GM19395 (cell line): ENCODE measurements around the gene LRFN2.

ENCODE experiments used
- ATAC-seq: cut with Tn5 transposase; IDR thresholded peaks from one replicate; pipeline ENCODE4 v1.9.1; 2021; ENCODE audit warnings: mild to moderate bottlenecking, moderate library complexity; ENCODE audit not compliant: unreplicated experiment

The LRFN2 gene

DNA sequence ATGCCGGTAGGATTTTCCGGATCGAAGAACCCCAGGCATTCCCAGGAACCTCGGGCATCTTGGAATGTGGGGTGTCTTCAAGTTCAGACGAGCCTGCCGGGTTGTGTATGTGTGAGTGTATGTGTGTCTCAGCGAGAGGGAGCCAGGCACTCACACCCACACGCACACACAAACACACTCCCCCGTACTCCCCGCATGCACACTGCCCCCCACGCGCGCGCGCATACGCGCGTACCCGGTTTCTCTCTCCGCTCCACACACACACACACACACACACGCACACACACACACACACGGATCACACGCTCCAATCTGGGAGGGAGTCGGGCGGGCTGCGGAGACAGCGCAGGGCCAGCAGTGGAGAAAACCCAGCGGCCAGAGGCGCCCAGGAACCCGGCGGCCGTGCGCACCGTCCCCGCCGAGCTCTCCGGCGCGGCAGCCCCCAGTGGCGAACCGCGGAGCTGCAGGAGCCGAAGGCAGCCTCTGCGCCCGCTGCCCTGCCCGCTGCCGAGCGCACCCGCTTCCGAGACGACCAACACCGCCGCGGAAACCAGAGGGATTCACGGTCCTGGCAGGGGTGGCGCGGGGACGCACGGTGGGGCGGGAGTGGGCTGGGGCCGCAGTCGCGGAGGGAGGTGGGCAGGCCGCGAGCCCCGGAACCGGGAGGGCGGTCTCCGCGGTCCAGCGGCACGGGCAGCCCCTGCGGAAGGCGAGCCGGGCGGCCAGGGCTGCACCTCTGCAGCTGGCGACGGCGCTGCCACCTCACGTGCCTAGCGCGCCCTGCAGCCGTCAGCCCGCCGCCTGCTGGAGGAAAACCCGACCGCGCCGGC lies at the start of gene LRFN2:
LRFN2 (minus strand) TSS at position 125 of the 830 bp plus-strand sequence.
- peak; percentile 71 for ATAC-seq

DNA sequence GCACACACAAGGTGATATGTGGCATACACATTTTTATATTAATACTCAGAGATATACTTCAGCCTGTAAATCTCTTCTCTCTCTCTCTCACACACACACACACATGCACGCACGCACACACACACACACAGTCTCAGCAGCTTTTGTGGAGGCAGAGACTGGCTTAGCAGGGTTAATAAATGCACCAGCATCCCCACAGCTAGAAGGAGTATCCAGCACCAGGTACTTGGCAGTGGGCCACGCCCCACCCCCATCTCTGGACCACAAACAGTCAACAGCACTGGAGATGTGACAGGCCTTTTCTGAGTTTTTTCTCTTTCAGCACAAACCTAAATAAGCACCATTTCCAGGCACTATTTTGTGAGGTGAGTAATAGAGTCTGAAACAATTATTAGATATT lies 47.3 kb upstream of the LRFN2 start:
- ATAC-seq: no peak

DNA sequence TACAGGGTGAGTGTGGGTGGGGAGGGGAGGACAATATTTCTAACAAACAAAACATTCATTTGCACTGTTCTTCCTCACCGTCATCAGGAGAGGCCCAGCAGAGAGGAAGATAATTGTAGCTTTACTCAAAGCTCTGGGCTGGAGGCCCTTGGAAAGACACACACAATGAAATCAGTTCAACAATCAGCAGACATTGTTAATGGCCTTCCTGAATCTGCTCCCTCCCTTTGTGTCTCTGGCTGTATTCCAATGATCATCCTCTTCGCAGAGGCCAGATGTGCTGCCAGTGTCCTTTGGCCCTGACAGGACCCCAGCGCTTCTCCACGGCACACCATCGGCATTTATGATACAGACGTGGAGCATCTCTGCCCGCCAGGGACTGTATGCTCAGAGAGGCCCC lies 44.6 kb upstream of the LRFN2 start:
- ATAC-seq: no peak

DNA sequence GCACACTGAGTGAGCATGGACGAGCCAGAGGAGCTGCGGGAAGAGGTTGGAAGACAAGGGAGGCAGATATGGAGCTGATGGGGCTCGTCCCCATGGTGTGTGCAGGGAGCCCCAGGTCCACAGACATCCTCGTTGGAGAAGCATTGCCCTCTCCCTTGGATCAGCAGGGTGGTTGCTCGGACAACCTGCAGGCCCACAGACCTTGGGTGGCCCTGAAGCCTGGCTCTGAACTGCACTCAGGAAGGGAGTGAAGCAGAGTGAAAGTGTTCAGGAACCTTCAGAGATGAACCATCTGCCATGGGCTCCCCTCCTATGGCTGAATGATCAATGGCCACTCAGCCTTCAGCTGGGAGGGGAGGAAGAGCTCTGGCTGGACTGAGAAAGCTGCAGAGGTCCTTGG lies 43.3 kb upstream of the LRFN2 start:
- ATAC-seq: no peak

DNA sequence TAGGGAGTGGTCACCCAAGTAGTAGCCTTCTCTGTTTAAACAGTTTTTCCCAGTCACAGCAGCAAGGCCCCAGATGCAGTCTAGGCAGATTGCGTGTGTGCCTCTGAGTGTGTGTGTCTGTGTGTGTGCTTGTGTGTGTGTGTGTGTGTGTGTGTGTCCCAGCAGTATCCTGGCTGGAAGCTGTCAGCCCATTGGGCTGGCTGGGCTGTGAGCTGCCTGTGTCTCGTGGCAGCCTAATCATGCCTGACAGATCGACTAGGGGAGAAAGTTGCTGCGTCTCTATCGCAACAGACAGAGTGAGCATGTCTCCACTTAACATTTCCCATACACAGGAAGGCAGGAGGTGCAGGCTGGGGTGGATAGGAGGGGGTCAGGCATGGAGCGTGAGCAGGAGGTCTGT lies 42.9 kb upstream of the LRFN2 start:
- ATAC-seq: no peak

DNA sequence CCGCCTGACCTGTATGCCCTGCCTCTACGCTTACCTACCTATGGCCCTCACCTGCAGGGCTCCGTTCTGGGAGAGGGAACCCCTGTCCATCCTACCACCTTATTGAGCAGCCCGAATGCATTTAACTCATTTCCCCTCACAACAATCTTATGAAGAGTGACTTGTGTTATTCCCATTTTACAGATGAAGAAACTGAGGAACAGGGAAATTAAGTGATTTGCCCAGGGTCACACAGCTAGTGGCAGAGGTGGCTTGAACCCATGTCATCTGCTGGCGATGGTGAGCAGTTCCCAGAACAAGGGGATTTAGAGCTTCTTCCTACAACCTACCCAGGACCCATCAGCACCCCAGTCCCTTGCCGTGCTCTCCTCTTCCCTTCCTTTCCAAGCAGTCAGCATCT lies 42.3 kb upstream of the LRFN2 start:
- ATAC-seq: no peak

DNA sequence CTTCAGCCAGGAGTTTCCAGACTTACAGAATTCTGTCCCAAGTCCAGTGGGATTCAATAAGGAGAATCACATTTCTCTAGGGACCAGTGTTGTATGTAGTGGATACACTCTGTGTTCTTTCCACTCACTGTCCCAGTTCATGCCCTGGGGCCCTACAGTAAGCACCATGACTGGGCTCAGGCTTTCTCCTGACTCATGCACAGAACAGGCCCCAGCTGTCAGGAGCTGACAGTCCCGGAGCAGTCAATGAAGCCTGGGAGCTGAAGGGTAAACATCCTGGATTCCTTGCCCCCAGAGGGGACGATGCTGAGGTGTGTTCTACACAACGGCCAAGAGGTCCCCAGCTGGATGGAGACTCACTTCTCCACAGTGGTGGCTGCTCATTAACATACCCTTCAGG lies 40.2 kb upstream of the LRFN2 start:
- no peak for ATAC-seq

DNA sequence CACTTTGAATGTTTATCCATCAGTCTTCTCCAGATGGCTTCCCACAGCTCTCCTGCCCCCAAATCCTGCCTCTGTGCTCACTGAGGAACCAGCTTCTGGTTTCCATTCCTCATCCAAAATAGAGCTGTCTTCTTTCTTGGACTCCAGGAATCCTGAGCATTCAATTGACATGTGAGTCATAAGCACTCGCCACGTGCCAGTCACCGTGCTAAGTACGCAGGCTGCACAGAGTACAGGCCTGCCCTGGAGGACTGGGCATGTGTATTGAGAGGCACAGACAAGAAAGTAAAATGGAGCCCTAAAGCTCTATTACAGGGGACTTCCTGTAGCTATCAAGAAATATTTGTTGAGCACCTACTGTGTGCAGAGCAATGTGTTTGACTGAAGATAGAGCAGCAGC lies 39.7 kb upstream of the LRFN2 start:
- no peak for ATAC-seq

DNA sequence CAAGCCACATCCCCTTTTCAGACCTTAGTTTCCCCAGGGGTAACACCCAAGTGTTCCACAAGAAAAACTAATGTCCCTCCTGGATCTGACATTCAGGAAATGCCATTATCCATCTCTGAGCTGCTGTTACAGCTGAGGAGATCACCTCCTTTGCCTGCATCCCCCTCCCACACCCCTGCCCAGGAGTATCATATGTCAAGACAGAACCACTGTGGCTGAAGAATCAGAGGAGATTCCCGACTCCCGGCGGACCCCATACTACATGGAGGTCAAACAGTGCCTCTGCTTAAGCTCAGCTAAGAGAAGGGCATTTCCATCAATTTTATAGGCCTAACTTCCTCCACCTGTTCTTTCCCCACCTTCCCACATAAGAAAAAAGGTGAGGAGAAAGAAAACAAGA lies 36.8 kb upstream of the LRFN2 start:
- ATAC-seq: no peak

DNA sequence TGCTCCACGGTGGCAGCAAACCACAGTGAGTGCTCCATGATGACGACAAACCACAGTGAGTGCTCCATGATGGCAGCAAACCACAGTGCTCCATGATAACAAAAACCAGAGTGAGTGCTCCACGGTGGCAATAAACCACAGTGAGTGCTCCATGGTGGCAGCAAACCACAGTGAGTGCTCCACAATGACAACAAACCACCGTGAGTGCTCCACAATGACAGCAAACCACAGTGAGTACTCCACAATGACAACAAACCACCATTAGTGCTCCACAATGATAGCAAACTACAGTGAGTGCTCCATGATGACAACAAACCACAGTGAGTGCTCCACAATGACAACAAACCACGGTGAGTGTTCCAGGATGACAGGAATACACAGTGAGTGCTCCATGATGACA lies 36.0 kb upstream of the LRFN2 start:
- no peak for ATAC-seq

DNA sequence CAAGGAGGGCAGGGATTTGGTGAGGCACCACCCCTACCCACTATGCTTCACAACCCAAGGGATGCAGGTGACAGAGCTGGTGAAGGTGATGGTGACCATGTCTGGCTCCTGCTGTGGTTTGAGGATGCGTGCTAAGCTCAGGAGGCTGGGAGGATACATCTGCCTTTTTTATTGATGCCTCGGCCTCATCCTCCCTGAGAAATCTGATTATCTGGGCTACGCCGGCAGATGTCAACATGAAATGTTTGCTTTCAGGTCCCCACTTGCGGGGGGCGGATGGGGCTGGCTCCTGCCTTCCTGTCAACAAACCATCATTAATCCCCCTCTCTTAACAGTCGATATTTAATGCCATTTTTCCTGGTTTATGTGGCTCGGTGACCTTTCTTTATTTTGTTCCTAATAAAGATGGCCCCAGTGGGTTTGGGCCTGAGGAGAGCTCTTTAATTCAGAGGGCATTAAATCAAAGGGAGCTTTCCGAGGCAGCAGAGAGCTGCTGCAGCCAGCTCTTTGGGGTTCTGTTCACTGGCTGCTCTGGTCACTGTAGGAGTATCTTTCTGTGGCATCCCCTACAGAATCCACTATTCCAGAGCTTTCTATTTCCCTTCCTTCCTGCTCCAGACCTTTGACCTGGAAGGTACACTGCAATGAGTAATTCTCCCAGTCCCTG lies 33.5 kb upstream of the LRFN2 start:
- ATAC-seq: no peak

DNA sequence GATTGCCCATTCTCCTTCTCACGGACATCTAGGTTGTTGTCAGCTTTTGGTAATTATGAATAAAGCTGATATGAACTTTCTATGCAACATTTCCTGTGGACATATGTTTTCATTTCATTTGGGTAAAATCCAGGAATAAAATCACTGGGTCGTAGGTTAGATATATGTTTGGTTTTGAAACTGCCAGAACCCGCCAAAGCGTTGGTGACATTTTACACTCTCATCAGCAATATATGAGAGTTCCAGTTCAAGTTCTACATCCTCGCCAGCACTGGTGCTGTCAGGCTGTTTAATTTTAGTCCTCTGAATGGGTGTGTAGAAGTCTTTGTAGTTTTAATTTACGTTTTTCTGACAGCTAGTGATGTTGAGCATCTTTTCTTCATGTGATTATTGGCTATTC lies 27.5 kb upstream of the LRFN2 start:
- ATAC-seq: no peak

DNA sequence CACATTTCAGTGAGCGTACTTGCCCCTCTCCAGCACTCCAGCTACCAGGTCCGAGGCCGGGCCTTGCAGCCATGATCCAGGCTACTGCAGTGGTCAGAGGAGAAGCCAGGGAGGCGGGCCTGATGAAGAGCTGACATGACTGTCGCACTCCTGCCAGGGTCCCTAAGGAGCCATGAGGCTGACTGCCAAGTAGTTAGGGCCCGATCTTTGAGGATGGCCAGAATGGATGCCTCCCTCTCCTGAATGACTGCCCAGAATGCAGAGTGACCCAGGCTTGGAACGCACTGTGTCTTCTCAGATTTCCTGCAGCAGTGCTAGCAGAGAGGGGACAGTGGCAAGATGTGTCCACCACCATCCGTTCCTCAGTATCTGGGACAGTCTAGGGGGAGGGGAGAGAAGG lies 24.7 kb upstream of the LRFN2 start:
- ATAC-seq: no peak

DNA sequence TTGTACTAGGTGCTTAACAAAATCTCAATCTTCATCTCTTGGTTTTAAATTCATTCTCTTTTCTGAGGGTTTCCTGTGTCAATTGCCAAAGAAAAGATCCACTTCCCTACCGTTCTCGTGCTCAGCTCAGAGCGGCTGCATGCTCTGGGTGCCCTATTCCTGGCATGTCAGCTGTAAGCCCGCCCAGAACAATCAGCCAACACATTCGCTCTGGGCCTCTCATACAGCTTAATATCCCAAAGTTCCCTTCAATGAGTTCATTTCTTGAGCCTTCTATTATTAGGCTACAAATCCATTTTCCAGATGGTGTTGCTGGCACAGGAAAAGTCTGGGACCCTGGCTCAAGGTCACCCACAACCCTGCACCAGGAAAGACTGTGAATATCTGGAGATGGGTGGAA lies 24.3 kb upstream of the LRFN2 start:
- ATAC-seq: no peak

DNA sequence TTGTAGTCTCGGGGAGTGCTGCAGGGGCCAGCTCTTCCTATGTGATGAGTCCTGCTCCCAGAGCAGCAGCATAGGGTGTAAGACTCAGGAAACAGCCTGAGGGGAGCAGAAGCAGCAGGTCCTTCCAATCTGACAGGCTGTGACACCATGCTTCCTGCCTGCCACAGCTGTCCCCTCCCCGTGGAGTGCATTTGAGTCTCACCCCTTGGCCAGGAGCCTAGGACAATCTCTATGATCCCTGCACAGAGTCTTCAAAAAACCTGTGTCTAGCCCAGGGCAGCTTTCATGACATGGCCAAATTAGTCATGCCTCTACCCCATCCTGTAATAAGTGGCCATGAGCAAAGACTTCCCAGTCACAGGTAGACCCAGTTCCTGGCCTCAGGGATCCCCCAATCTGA lies 23.1 kb upstream of the LRFN2 start:
- ATAC-seq: no peak

DNA sequence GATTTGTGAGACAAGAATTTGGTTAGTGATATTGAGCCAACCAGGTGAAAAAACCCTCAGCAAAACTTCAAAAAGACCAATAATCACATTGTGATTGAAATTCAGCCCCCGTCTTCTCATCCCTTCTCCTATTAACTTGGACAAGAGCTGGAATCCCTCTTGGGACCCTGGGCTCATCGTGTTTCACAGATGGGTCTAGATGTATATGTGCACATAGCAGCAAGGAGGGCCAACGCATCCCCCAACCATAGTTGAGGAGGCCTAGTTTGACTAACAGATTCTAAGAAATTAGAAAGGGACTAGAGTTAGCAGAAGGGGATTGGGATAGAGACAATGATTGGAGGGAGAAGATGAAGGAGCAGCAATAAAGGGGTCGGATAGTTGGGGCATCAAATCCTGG lies 19.8 kb upstream of the LRFN2 start:
- no peak for ATAC-seq

DNA sequence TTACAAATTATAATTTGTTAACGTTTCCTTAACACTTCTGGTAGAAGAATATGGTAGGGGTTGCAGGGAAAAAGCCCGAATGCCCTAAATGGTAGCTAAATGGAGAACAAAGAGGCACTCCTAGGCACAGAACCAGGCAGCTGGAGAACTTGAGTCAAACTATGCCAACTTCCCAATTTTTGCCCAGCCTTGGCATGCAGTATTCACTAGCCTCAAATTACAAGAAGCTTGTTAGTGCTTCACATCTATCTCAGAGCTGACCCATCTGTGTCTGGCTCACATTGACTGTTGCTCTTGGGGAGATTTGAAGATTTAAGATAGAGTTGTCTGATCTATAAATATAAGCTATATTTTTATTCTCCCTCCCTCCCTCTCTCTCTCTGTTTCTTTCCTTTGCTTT lies 19.4 kb upstream of the LRFN2 start:
- no peak for ATAC-seq

DNA sequence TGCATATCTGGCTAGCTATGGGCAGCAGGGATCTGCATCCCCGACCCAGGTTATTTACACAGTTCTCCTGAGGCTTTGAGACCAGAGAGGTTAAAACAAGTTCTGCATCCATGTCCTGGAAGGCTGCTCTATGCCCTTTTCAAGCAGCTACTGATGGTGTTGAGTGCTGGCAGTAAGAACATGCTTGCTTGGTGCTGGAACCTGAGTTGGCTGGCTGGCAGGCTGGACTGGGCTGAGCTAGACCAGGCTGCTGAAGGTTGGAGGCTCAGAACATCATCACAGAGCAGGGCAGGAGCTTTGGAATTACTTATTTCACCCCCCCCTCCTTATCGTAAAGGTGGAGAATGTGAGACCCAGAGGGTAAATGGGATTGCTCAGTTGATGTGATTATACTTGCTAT lies 16.9 kb upstream of the LRFN2 start:
- ATAC-seq: no peak

DNA sequence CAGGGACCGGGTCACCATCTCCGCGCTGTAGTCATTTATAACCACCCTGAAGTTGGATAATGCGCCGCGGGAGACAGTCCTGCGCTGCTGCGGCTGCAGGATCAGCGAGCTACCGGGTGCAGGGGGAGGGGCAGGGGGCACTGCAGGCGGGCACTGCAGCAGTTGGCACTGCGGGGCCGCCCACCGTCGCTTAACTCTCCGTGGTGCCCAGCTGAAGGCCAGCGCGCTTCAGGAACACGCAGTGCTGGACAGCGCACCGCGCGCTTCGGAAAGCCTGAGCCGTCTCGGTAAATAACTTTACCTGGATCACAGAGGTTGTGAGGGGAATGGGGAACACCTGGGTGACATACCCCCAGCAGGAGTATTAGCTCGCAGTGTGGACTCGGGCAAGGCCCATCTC lies 12.4 kb upstream of the LRFN2 start:
- no peak for ATAC-seq

DNA sequence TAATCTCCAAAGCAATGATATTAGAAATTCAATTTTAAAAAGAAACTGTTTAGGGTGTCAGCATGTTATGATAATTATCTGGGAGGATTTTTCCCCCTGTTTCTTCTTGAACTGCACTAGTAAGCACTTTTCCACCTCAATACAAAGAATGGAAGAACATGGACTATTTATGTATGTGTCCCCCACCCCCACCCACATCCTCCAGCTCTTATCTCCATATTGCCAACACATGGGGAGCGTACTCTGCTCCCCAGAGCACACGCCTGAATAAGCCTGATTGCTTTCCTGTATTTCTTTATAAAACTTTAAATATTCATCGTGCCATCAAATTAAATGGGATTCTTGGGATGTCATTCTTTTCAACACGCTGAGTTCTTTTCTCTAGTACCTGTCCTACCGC lies 11.4 kb upstream of the LRFN2 start:
- ATAC-seq: no peak

DNA sequence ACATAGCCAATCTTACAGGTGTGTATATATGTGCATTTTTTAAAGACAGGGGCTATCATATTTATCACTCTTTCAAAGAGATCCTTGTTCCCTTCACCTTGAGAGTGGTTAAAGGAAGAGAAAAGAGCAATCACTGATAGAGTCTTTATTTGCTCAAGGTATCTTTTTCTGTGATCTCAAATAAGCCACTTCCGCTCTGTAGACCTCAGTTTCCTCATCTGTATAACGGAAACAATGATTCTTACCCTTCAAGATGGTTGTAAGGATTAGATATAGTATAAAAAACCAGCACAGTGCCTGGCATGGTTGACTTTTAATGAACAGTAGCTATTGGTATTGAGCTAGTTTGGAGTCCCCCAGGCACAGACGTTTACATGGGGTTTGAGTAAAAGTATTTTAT lies 10.1 kb upstream of the LRFN2 start:
- no peak for ATAC-seq

DNA sequence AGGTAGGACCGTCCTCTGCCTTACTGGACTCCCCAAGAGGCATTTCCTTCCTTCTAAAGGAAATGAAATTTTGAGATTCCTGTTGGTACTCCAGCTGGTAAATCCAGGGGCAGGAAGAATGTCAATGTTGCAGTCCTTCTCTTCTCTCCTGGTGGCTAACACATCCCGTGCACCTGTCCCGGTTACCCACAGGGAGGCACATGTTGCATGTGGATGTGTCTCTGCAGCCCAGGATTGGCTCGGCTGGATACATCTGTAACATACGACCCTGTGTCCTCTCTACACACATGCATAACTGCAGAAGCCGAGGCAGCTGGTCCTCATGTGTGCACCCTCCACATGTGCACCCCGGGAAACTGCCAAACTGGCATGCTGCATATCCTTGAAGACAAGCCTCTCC lies 1.3 kb upstream of the LRFN2 start:
- no peak for ATAC-seq

DNA sequence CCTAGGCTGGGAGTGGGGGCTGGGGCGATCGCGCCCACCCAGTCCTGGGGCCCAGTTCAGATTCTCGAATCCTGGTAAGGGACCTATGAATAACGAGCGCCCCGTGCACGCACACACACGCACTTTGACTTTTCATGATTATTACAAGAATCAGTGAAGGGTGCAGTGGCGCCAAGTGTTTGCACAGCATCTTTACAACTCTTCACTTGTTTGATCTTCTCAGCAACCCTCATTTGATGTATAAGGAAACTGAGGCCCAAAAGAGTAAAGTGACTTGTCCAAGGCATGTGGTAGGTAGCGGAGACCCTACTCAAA lies 863 bp upstream of the LRFN2 start:
- no peak for ATAC-seq
